ELF-1 (cell line): ENCODE measurements around the gene IL17C.

ENCODE experiments used
- DNase-seq: peaks from one replicate; pipeline ENCODE4 v3.0.0-alpha.2; 2016; ENCODE audit warnings: low read depth, low spot score

IL17C gene

GRCh38 chr16:88610080-88610479 is 28.3 kb upstream of the IL17C start:
- DNase-seq: peak; percentile 33

GRCh38 chr16:88610909-88611812 is 27.2 kb upstream of the IL17C start:
- DNase-seq: peak; percentile 52

GRCh38 chr16:88613293-88613692 is 25.1 kb upstream of the IL17C start:
- DNase-seq: no peak

GRCh38 chr16:88613911-88614817 is 24.2 kb upstream of the IL17C start:
- no peak for DNase-seq

- no peak for DNase-seq
Measured at GRCh38 chr16:88614818-88615580, 23.4 kb upstream of the IL17C start.

- DNase-seq: no peak
Measured at GRCh38 chr16:88616320-88616719, 22.1 kb upstream of the IL17C start.

- no peak for DNase-seq
Measured at GRCh38 chr16:88616736-88617135, 21.6 kb upstream of the IL17C start.

- no peak for DNase-seq
Measured at GRCh38 chr16:88617268-88618031, 20.9 kb upstream of the IL17C start.

- no peak for DNase-seq
Measured at GRCh38 chr16:88618182-88618955, 20.0 kb upstream of the IL17C start.

- DNase-seq: no peak
Measured at GRCh38 chr16:88618956-88619667, 19.3 kb upstream of the IL17C start.

- no peak for DNase-seq
Measured at GRCh38 chr16:88619859-88620815, 18.2 kb upstream of the IL17C start.

- DNase-seq: no peak
Measured at GRCh38 chr16:88622125-88622524, 16.2 kb upstream of the IL17C start.

GRCh38 chr16:88622866-88623265 is 15.5 kb upstream of the IL17C start:
- no peak for DNase-seq

GRCh38 chr16:88623858-88624257 is 14.5 kb upstream of the IL17C start:
- DNase-seq: no peak

GRCh38 chr16:88624481-88624880 is 13.9 kb upstream of the IL17C start:
- no peak for DNase-seq

- no peak for DNase-seq
Measured at GRCh38 chr16:88624977-88625576, 13.3 kb upstream of the IL17C start.

GRCh38 chr16:88626646-88627045 is 11.7 kb upstream of the IL17C start:
- DNase-seq: no peak
